CD4-positive, alpha-beta T cell treated with Interleukin-10 for 1 hour (primary cell): Measurements from ENCODE around the gene CKM.
"Not testable (repeated sequence)": the region's sequence is repeated elsewhere in the genome, so short reads cannot be mapped to it uniquely, and the experiment has no call there.

ENCODE experiments used
- DNase-seq: peaks from one replicate; pipeline ENCODE4 v3.0.0-alpha.2; 2020

CKM gene

DNA sequence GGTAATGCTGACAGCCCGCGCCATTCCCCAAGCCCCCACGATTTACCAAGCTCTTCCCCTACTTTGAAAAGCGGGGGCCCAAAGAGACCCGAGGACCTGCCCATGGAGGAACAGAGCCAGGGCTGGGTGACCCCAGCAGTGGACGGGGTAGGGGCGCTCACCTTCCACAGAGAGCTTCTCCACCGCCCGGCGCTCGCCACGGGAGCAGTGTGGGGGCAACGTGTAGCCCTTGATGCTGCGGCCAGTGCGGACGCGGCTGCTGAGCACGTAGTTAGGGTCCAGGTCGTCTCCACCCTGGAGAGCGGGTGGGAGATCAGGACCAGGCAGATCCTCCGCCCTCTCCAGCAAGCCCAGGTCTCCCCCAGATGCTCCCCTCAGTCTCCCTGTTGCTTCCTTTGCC is 7.4 kb downstream of the CKM start:
- no peak for DNase-seq

DNA sequence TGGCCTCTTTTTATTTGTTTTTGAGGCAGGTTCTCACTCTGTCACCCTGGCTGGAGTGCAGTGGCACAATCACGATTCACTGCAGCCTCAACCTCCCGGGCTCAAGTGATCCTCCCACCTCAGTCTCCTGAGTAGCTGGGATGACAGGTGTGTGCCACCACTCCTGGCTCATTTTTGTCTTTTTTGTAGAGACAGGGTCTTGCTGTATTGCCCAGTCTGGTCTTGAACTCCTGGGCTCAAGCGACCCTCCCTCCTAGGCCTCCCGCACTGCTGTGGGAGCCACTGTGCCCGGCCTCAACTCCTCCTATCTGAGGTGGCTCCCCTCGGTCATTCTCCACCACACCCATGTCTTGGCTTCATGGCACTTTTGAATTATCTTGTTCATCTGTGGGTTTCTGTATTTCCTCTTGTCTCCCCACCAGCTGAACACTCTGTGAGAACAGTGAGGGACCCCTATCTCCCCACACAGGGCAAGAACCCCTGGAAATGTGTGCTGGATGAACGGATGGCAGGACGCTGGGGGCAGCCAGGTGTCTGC is 7.9 kb downstream of the CKM start:
- no peak for DNase-seq

DNA sequence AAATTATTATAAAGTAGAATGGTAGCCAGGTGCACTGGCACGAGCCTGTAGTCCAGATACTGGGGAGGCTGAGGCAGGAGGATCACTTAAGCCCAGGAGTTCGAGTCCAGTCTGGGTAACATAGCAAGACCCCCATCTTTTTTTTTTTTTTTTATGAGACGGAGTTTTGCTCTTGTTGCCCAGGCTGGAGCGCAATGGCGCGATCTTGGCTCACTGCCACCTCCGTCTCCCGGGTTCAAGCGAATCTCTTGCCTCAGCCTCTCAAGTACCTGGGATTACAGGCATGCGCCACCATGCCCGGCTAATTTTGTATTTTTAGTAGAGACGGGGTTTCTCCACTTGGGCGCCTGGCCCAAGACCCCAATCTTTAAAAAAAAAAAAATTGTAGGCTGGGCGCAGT is 10.4 kb downstream of the CKM start:
- DNase-seq: not testable (repeated sequence)

DNA sequence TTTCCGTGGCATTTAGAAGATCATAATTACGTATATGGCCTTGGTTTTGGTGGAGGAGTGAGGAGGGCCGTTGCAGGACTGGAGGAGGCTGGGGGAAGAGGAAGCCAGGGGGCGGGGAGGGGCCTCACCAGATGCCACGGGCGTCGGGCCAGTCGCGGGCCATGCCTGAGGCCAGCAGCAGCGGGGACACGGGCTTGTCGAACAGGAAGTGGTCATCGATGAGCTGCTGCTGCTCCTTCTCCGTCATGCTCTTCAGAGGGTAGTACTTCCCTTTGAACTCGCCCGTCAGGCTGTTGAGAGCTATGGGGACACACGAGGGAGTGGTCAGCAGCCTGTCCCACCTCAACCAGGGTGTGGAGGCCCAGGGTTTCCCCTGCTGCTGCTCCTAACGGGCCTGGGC is 11.1 kb downstream of the CKM start:
- no peak for DNase-seq

DNA sequence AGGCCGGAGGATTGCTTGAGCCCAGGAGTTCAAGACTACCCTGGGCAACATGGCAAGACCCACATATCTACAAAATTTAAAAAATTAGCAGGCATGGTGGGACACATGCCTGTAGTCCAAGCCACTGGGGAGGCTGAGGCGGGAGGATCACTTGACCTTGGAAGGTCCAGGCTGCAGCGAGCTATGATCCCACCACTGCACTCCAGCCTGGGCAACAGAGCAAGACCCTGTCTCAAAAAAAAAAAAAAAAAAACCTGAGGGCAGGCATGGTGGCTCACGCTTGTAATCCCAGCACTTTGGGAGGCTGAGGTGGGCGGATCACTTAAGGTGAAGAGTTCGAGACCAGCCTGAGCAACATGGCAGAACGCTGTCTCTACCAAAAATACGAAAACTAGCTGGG is 13.4 kb downstream of the CKM start:
- DNase-seq: not testable (repeated sequence)

DNA sequence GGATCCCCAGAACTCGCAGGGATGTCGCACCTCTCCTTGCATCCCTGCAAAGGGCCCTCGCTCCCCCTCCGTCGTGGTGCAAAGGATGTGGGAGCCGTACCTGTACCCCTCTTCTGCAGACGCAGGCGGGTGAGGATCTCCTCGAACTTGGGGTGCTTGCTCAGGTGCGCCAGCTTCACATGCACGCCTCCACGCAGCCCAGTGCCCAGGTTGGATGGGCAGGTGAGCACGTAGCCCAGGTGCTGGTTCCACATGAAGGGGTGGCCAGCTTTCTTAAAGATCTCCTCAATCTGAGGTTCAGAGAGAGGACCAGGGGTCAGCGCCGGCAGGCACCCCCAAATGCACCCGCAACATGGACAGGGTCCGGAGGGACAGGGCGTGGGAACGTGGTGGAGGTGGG is 15.3 kb downstream of the CKM start:
- no peak for DNase-seq

DNA sequence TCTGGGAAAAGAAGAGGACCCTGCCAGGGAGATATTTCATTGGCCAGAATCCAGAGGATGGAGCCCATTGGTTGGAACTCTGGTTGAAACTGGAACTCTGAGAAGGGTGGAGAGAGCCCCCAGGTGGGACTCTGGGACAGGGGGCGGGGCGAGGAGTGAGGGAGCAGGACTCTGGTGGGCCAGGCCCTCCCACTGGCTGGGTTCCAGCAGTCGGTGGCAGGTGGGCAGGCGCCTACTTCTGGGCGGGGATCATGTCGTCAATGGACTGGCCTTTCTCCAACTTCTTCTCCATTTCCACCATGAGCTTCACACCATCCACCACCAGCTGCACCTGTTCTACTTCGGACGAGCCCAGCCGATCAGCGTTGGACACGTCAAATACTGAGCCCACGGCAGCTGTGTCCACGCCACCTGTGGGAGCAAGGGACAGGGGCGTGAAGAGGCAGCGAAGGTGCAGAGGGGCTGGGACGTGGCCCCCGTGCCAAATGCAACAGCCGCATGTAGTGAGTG is 16.1 kb downstream of the CKM start:
- DNase-seq: no peak

DNA sequence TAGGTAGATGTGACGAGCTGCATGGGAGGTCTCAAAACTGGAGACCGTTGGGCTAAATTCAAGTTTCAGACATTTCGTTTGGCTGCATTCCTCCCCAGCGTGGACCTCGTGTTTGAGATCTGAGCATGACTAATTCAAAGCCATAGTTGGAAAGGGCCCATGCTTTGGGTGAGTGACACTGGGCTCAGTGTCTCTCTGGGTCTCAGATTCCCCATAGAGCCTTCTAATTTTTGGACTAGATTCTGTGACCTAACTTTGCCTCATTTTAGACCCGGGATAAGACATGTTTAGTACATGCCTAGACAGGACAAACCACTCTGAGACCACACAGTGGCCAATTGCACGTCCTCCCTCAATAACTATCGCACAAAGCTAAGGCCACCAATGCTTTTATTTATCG is 16.6 kb downstream of the CKM start:
- no peak for DNase-seq

DNA sequence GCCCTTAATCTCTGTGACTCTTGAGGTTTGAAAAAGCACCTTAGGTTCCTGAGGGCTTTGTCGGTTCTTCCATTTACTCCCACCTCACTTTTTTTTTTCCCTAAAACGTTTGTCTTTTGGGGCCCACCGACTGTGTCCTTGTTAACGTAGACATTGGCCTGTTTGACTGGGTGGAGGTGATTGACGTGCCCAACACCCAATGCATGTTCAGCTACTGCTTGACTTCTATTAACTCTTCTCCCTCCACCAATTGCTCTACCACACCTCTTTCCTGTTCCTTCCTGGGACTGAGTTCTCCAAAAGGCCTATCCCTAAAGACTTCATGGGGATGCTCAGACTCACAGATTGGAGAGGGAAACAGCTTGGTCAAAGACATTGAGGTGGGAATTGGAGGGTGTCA is 17.3 kb downstream of the CKM start:
- no peak for DNase-seq

DNA sequence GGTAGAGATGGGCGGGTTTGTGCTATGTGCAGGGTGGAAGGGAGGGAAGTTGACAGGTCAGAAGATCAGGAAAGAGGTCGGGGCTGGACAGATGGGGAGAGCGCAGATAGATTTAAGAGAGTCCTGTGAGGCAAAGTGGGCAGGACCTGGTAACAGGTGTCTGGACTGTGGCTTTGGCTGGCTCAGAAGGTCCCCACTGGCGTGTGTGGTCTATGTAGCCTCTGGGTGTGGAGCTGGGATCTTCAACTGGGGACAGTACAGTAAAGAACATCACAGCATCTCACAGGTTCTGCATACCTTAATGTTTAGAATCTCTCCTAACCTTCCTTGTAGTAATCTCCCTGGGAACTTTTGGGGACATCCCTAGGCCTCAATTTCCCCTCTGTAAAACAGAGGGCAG is 17.7 kb downstream of the CKM start:
- no peak for DNase-seq

DNA sequence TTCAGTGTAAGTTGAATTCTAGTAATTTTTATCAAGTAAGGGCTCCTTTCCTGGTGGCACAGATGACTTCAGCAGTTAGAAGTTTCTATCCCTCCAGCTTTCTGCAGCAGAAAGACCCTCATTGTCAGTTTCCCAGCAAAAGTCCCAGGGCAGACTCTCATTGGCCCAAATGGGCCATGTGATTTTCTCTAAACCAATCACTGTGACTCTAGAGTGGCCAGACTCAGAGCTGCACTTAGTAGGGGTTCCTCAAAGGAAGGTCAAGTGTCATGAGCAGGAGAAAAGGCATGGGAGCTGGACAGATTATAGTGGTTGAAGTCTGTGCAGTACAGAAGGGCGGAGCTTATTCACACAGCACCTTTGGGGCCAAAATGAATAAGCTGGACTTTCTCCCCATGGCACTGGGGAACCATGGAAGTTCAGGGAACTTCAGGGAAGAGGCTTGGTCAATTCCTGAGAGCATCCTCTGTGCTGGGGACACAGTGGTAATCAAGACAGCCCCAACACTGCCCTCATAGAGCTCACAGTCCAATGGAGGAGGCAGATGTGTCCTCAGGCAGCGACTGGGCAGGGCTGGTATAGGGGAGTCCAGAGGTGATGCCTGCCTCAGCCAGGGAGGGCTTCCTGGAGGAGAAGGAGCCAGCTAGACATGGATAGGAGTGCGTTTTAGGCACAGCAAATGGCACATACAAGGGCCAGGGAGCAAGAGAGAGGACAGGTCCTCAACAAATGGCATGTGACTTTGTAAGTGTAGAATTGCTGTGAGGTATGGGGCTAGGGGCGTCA is 18.3 kb downstream of the CKM start:
- DNase-seq: no peak

DNA sequence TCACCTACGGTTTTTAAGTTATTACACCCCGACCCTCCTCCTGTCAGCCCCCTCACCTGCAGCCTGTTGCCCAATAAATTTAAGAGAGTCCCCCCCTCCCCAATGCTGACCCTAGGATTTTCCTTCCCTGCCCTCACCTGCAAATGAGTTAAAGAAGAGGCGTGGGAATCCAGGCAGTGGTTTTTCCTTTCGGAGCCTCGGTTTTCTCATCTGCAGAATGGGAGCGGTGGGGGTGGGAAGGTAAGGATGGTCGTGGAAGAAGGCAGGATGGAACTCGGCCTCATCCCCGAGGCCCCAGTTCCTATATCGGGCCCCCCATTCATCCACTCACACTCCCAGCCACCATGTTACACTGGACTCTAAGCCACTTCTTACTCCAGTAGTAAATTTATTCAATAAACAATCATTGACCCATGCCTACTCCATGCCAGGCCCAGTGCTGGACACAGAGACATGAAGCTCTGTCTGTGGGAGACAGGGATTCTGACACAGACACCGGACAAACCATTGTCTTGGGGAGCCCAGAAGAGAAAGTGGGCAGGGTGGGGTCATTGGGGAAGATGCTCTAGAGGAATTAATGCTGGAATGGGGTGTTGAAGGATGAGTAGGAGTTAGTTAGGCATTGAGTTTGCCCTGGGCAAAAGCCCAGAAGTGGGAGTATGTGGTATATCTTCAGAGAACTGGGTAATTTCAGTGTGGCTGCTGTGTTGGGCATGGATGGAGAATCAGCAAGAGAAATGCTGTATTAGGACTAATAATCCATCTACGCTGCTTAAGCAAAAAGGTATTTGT is 19.2 kb downstream of the CKM start:
- no peak for DNase-seq

DNA sequence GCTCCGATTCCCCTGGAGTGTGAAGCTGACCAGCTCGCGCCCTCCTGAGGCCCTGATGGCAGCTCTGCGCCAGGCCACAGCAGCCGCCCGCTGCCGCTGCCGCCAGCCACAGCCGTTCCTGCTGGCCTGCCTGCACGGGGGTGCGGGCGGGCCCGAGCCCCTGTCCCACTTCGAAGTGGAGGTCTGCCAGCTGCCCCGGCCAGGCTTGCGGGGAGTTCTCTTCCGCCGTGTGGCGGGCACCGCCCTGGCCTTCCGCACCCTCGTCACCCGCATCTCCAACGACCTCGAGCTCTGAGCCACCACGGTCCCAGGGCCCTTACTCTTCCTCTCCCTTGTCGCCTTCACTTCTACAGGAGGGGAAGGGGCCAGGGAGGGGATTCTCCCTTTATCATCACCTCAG is 20.3 kb downstream of the CKM start:
- DNase-seq: no peak

DNA sequence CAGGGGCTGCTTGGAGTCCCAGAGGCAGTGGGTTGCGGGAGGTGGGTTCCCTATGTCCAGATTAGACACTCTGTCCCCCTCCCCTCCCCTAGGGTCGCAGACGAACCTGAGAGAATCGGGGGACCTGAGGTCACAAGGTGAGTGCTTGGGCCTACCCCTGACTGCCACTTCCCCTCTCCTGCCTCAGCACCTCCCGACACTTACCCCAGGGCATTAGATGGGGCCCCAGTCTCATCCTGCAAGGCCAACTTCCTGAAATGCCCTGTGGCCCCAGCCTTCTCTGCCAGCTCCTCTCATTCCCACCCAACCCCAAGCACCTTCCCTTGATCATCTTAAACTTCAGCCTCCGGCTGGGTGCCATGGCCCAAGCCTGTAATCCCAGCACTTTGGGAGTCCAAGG is 23.0 kb downstream of the CKM start:
- no peak for DNase-seq

DNA sequence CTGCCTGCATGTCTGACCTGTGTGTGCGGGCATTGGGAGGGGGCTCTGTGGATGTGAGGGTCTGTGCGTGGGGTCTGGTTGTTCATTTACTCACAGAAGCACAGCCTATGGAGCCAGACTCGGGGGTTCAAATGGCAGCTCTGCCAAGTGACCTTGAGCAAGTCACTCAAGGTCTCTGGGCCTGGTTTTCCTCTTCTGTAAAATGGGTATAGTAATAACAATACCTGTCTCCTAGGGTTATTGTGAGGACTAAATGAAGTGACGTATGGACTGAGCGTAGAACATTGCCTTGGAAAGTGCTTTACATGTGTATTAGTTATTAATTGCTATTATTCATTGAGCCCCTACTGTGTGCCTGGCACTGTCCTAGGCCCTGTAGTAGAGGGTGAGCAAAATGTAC is 24.4 kb downstream of the CKM start:
- no peak for DNase-seq

DNA sequence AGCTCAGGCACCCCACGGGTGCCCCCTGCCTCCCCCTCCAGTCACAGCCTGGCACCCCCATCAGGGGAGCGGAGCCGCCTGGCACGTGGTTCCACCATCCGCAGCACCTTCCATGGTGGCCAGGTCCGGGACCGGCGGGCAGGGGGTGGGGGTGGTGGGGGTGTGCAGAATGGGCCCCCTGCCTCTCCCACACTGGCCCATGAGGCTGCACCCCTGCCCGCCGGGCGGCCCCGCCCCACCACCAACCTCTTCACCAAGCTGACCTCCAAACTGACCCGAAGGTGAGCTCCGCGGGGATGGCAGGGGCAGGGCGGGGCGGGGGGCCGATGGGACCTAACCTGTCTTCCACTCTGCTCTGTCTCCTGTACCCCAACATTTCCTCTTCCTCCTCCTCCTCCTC is 25.0 kb downstream of the CKM start:
- DNase-seq: no peak

DNA sequence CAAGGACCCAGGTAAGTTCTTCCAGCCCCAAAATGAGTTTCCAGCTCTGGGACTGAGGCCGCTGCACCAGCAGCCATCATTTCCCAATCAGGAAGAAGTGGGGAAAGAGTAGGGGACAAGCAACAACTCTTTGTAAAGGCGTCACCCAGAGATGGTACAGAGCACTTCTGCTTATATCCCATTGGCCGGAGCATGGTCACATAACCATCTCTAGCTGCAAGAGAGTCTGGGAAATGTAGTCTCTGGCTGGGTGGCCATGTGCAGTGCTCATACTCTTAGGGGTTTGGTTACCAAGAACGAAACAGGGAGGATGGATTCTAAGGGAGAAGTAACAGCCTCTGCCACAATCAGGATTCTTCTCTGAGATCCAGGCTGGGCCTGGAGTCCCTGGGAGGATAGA is 26.3 kb downstream of the CKM start:
- DNase-seq: no peak

DNA sequence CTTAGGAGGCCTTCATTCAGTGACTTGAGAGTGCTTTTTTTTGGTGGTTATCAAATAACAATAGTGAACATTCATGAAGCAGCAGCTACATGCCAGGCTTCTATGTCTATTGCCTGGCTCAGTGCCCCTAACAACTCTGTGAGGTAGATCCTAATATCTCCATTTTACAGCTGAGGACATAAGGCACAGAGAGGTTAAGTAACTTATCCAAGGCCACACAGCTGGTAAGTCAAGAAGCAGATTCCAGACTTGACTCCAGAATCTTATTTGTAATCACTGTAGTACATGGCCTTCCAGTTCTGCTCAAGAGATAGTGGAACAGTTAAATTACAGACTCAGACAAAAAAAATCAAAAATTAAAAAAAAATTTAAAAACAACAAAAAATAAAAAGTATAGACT is 26.8 kb downstream of the CKM start:
- no peak for DNase-seq

DNA sequence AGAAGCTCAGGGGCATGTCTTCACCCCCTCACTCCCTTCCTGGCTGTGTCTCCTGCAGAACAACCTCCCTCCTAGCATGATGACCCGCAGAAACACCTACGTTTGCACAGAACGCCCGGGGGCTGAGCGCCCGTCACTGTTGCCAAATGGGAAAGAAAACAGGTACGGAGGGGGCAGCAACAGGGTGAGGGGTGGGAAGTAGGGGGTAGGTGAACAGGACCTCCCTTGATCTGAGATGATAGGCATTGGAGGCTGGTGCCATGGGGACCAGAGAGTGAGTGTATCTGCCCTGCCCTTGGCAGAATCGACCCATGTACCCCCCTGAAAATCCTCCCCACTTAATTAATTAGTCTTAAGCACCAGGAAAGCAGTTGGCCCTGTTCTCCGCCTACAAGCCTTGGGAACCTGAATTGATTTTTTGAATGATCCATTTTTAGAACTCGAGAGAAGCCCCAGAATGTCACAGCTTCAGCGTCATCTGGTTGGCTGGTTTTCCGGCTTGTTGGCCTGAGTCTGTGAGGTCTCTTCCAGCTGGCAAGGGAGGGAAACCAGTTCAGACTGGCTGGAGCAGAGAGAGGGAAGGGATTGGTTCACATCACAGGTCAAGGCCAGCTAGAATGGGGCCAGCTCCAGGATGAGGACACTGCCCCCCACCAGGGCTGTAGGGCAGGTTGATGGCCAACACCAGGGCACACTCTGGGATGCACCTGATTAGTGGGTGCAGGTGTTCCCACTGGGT is 28.2 kb downstream of the CKM start:
- DNase-seq: no peak

DNA sequence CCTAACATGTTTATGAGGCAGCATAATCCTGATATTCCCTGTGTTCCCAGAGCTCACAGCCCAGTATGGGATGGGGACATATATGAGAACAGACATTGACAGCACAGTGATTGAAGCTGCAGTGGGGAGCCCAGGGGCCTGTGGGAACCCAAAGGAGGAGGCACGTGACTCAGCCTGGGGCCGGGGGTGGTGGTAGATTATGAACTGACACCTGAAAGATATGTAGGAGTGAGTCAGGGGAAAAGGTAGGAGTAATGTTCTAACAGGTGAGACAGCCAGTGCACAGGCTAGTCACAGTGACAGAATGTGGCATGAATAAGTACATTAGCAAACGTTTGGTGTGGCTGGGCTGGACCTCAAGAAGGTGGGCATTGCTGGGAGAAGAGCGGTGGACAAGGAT is 29.0 kb downstream of the CKM start:
- DNase-seq: no peak

DNA sequence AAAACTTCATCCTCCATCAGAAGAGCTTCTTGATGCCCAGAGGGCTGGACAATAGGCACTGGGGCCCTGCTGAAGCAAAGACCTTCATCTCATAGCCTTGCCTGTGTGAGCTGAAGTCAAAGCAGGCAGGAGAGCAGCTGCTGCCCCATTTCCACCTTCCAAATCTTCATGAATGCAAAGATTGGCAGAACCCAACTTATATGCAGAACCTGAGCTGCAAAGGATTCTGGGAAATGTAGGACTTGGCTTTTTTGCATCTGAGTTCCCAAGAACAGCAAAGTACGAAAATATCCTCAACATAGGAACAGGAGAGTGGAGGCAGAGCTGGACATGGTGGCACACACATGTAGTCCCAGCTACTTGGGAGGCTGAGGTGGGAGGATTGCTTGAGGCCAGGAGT is 30.8 kb downstream of the CKM start:
- no peak for DNase-seq

DNA sequence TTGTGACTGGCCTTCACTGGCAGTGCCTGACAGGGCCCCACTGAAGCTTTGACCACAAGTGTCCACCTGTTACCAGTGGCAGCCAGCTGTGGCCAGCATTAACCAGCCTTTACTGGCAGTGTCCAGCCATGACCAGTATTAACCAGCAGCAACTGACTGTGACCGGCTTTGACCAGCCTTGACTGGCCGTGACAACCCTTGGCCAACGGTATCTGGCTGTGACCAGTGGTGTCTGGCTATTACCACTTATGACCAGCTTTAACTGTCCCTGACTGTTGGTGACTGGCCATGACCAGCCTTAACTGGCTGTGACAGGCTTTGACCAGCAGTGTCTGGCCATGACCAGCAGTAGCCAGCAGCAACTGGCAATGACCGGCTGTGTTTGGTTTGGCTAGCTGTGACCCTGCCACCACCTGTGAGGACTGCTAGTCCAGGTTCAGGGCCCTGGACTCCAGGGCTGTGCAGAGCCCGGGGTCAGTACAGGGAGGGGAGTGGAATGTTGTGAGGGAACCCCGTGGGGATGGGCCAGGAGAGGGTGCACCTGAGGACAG is 32.2 kb downstream of the CKM start:
- no peak for DNase-seq

DNA sequence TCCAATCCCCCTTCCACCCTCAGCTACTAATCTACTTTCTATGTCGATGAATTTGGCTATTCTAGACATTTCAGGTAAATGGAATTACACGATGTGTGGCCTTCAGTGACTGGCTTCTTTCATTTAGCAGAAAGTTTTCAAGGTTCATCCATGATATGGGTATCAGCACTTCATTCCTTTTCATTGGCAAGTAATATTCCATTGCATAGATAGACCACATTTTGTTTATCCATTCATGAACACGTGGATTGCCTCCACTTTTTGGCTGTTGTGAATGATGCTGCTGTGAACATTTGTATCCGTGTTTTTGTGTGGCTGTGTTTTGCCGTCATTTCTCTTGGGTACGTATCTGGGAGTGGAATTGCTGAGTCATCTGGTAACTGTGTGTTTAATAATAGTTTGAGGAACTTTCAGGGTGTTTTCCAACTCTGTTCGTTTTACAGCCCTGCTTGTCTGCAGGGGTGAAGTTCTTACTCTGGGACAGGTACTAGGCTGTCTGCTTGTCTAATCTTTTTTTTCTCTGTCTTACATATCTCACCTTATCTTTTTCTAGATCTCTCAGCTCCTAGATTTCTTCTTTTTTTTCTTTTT is 39.1 kb downstream of the CKM start:
- DNase-seq: no peak
